ENCODE results near the gene CYSLTR1.

The CYSLTR1 gene

GRCh38 chrX:78322863-78323262 is 4.5 kb downstream of the CYSLTR1 start:
- Mint-ChIP-seq H3K4me3 (no peak overlapping the region), H3K27me3 (ENCODE audit: low read depth) (peaks cover 4% of the 10 kb centered on the region), H3K4me1 (peaks cover 9% of the 10 kb centered on the region), H3K9me3 (peaks cover 10% of the 10 kb centered on the region), H3K36me3 (ENCODE audit: low read depth) (no peaks in the 10 kb centered on the region), H3K27ac (no peak overlapping the region)
- TF ChIP-seq CTCF (IDR thresholded peaks at IDR 0.05; ENCODE audit: unreplicated experiment in 3 of 3) = no peak

- no peaks in the 10 kb centered on the region for H3K36me3 Mint-ChIP-seq (ENCODE audit: low read depth)
- H3K4me1 Mint-ChIP-seq = no peaks in the 10 kb centered on the region
- H3K9me3 Mint-ChIP-seq = peaks cover 10% of the 10 kb centered on the region
- TF ChIP-seq CTCF (IDR thresholded peaks at IDR 0.05; ENCODE audit: unreplicated experiment in 3 of 3) = no peak
- peaks cover 4% of the 10 kb centered on the region for H3K27me3 Mint-ChIP-seq (ENCODE audit: low read depth)
- no peak overlapping the region for H3K27ac Mint-ChIP-seq
- no peak overlapping the region for H3K4me3 Mint-ChIP-seq
Measured at GRCh38 chrX:78321809-78322208, 5.6 kb downstream of the CYSLTR1 start.

GRCh38 chrX:78316265-78316664 is 11.1 kb downstream of the CYSLTR1 start:
- no peaks in the 10 kb centered on the region for H3K4me1 Mint-ChIP-seq
- peaks cover 8% of the 10 kb centered on the region for H3K9me3 Mint-ChIP-seq
- H3K27ac Mint-ChIP-seq = no peak overlapping the region
- no peak overlapping the region for H3K4me3 Mint-ChIP-seq
- no peak for TF ChIP-seq CTCF (IDR thresholded peaks at IDR 0.05; ENCODE audit: unreplicated experiment in 3 of 3)
- H3K27me3 Mint-ChIP-seq (ENCODE audit: low read depth) = peaks cover 4% of the 10 kb centered on the region
- no peaks in the 10 kb centered on the region for H3K36me3 Mint-ChIP-seq (ENCODE audit: low read depth)

GRCh38 chrX:78315745-78316144 is 11.7 kb downstream of the CYSLTR1 start:
- Mint-ChIP-seq H3K9me3 (peaks cover 3% of the 10 kb centered on the region), H3K4me3 (no peak overlapping the region), H3K27me3 (ENCODE audit: low read depth) (peaks cover 4% of the 10 kb centered on the region), H3K4me1 (no peaks in the 10 kb centered on the region), H3K27ac (no peak overlapping the region), H3K36me3 (ENCODE audit: low read depth) (no peaks in the 10 kb centered on the region)
- no peak for TF ChIP-seq CTCF (IDR thresholded peaks at IDR 0.05; ENCODE audit: unreplicated experiment in 3 of 3)

- H3K27me3 Mint-ChIP-seq (ENCODE audit: low read depth) = peaks cover 4% of the 10 kb centered on the region
- no peak for TF ChIP-seq CTCF (IDR thresholded peaks at IDR 0.05; ENCODE audit: unreplicated experiment in 3 of 3)
- peaks cover 3% of the 10 kb centered on the region for H3K9me3 Mint-ChIP-seq
- H3K4me1 Mint-ChIP-seq = no peaks in the 10 kb centered on the region
- H3K36me3 Mint-ChIP-seq (ENCODE audit: low read depth) = no peaks in the 10 kb centered on the region
- H3K4me3 Mint-ChIP-seq = no peak overlapping the region
- H3K27ac Mint-ChIP-seq = no peak overlapping the region
Measured at GRCh38 chrX:78314561-78314960, 12.8 kb downstream of the CYSLTR1 start.

GRCh38 chrX:78313526-78313925 is 13.9 kb downstream of the CYSLTR1 start:
- Mint-ChIP-seq H3K36me3 (ENCODE audit: low read depth) (no peaks in the 10 kb centered on the region), H3K4me3 (no peak overlapping the region), H3K27me3 (ENCODE audit: low read depth) (peaks cover under 1% of the 10 kb centered on the region), H3K4me1 (no peaks in the 10 kb centered on the region), H3K27ac (no peak overlapping the region), H3K9me3 (peaks cover 3% of the 10 kb centered on the region)
- no peak for TF ChIP-seq CTCF (IDR thresholded peaks at IDR 0.05; ENCODE audit: unreplicated experiment in 3 of 3)
